Vagina (tissue), 2 donors: ENCODE measurements around the gene FGGY.

Source experiments
- CTCF ChIP-seq, 3 experiments: fragments of 450-650 bp in 2 of 3; fragments of 200-600 bp in 1 of 3; sonication (generic) in 1 of 3; IDR thresholded peaks; one replicate each; pipeline ENCODE4 v1.5.1; 2017 to 2019; ENCODE audit warnings: antibody characterized with exemption in 3 of 3, mild to moderate bottlenecking in 2 of 3, moderate library complexity in 2 of 3
- POLR2AphosphoS5 ChIP-seq, 2 donors: sonication (generic); formaldehyde crosslinking; IDR thresholded peaks; one replicate each; pipeline ENCODE4 v1.9.0; 2017; ENCODE audit warnings: antibody characterized with exemption in 2 of 2, mild to moderate bottlenecking in 2 of 2, low read depth in 1 of 2; ENCODE audit not compliant: insufficient read depth in 1 of 2

GRCh38 chr1:59678493-59679228 is 381.8 kb downstream of the FGGY start:
- TF ChIP-seq CTCF (IDR thresholded peaks at IDR 0.05) (no peak), POLR2AphosphoS5 (IDR thresholded peaks at IDR 0.05; ENCODE audit: insufficient read depth in 1 of 2, low read depth in 1 of 2) (no peak)
